Liver (tissue), 9 donors: ENCODE data around the gene KATNAL2. TPM values are rescaled to one million over a fixed set of nuclear protein-coding genes. Genes with fewer than 3 reads are reported as not detected.

Source experiments
- DNase-seq: peaks from one replicate; pipeline ENCODE4 v3.0.0-alpha.2; 2017; ENCODE audit warnings: low spot score
- H3K27ac ChIP-seq, 2 donors: one replicate each; pipeline ENCODE4 v1.7.0; 2013; ENCODE audit warnings: inconsistent platforms in 2 of 2, low read length in 2 of 2, control low read depth in 1 of 2, low read depth in 1 of 2, mild to moderate bottlenecking in 1 of 2
- H3K27me3 ChIP-seq, 4 donors: one replicate each; pipeline versions ENCODE4 v1.6.1 to v1.7.0; 2013; ENCODE audit warnings: low read length in 3 of 4, inconsistent platforms in 1 of 4, mild to moderate bottlenecking in 1 of 4, moderate library complexity in 1 of 4; ENCODE audit not compliant: control insufficient read depth in 4 of 4, insufficient read depth in 4 of 4
- H3K36me3 ChIP-seq, 4 donors: one replicate each; pipeline versions ENCODE4 v1.6.1 to v1.7.0; 2013; ENCODE audit warnings: low read length in 3 of 4, mild to moderate bottlenecking in 3 of 4, low read depth in 1 of 4, moderate library complexity in 1 of 4; ENCODE audit not compliant: control insufficient read depth in 4 of 4, insufficient read depth in 3 of 4
- H3K4me1 ChIP-seq, 4 donors: one replicate each; pipeline versions ENCODE4 v1.6.1 to v1.7.0; 2013; ENCODE audit warnings: low read length in 3 of 4, mild to moderate bottlenecking in 3 of 4, moderate library complexity in 1 of 4; ENCODE audit not compliant: control insufficient read depth in 4 of 4, insufficient read depth in 4 of 4
- H3K4me3 ChIP-seq, 3 donors: one replicate each; pipeline versions ENCODE4 v1.6.1 to v1.7.0; 2013; ENCODE audit warnings: low read length in 3 of 3, control low read depth in 1 of 3, low read depth in 1 of 3, mild to moderate bottlenecking in 1 of 3
- H3K9ac ChIP-seq, 2 donors: one replicate each; pipeline ENCODE4 v1.7.0; 2013; ENCODE audit warnings: low read length in 2 of 2, mild to moderate bottlenecking in 2 of 2, moderate library complexity in 2 of 2, control low read depth in 1 of 2, low read depth in 1 of 2
- H3K9me3 ChIP-seq, 4 donors: one replicate each; pipeline versions ENCODE4 v1.6.1 to v1.7.0; 2013; ENCODE audit warnings: low read length in 3 of 4; ENCODE audit not compliant: control insufficient read depth in 4 of 4
- FOXA1 ChIP-seq: IDR thresholded peaks from 2 replicates; pipeline ENCODE4 v1.6.1; 2016; ENCODE audit warnings: antibody characterized with exemption
- FOXA2 ChIP-seq: IDR thresholded peaks from 2 replicates; pipeline ENCODE4 v1.6.1; 2016; ENCODE audit warnings: antibody characterized with exemption
- GABPA ChIP-seq, 2 donors: IDR thresholded peaks in 1 of 2; conservative IDR thresholded peaks in 1 of 2; 2 replicates each; pipeline ENCODE4 v1.6.1; 2016; ENCODE audit warnings: antibody characterized with exemption in 2 of 2, mild to moderate bottlenecking in 1 of 2, moderate library complexity in 1 of 2
- HNF4A ChIP-seq, 2 donors: conservative IDR thresholded peaks; 2 replicates each; pipeline ENCODE4 v1.6.1; 2016; ENCODE audit warnings: antibody characterized with exemption in 2 of 2, mild to moderate bottlenecking in 2 of 2
- HNF4G ChIP-seq: IDR thresholded peaks from 2 replicates; pipeline ENCODE4 v1.6.1; 2016; ENCODE audit warnings: antibody characterized with exemption
- JUND ChIP-seq, 2 donors: IDR thresholded peaks; 2 replicates each; pipeline ENCODE4 v1.6.1; 2016; ENCODE audit warnings: antibody characterized with exemption in 2 of 2
- NR2F2 ChIP-seq: IDR thresholded peaks from 2 replicates; pipeline ENCODE4 v1.6.1; 2016; ENCODE audit warnings: antibody characterized with exemption
- RAD21 ChIP-seq, 2 donors: IDR thresholded peaks; 2 replicates each; pipeline ENCODE4 v1.6.1; 2016; ENCODE audit warnings: antibody characterized with exemption in 2 of 2, mild to moderate bottlenecking in 2 of 2
- REST ChIP-seq: IDR thresholded peaks from 2 replicates; pipeline ENCODE4 v1.6.1; 2016; ENCODE audit warnings: antibody characterized with exemption, mild to moderate bottlenecking
- RXRA ChIP-seq, 2 donors: IDR thresholded peaks; 2 replicates each; pipeline ENCODE4 v1.6.1; 2017 to 2018; ENCODE audit warnings: antibody characterized with exemption in 2 of 2, mild to moderate bottlenecking in 1 of 2
- SP1 ChIP-seq: IDR thresholded peaks from 2 replicates; pipeline ENCODE4 v1.6.1; 2018; ENCODE audit warnings: antibody characterized with exemption, mild to moderate bottlenecking
- TAF1 ChIP-seq: conservative IDR thresholded peaks from 2 replicates; pipeline ENCODE4 v1.6.1; 2016; ENCODE audit warnings: antibody characterized with exemption, mild to moderate bottlenecking
- YY1 ChIP-seq: IDR thresholded peaks from 2 replicates; pipeline ENCODE4 v1.6.1; 2016; ENCODE audit warnings: antibody characterized with exemption, mild to moderate bottlenecking
- WGBS: extraction: QIAGEN DNeasy Blood & Tissue Kit; methylation state at CpG from one replicate; pipeline ENCODE4 v1.1.7; 2013; 5-methylcytosine and 5-hydroxymethylcytosine counted together
- polyA plus RNA-seq, 2 donors: library from polyadenylated mRNA; stranded (reverse) in 1 of 2; unstranded in 1 of 2; fragments of 200-250 nt in 1 of 2; fragments of >200 nt in 1 of 2; fragmentation: Nextera tagmentation in 1 of 2; extraction: Ambion mirVana in 1 of 2; gene quantifications; one replicate each; pipeline versions ENCODE4 v1.2.1 to v1.2.3, GENCODE V29; 2013 to 2015
- total RNA-seq, 2 donors: library from RNA; depleted of rRNA; stranded (reverse); fragments of >200 nt; gene quantifications; one replicate each; pipeline ENCODE4 v1.2.3, GENCODE V29; 2014
- TF ChIP-seq, protein P1 (sequence below): IDR thresholded peaks from 2 replicates; pipeline ENCODE4 v1.6.1; 2016; ENCODE audit warnings: antibody characterized with exemption
- TF ChIP-seq, protein P2 (sequence below): IDR thresholded peaks from 2 replicates; pipeline ENCODE4 v1.6.1; 2016; ENCODE audit warnings: antibody characterized with exemption
- donor health status: healthy.
- donor health status: healthy.
- donor health status: healthy.
- donor health status: healthy.
- donor health status: healthy.

KATNAL2 gene
- total and polyA plus RNA-seq, 4 donors: 0.42 to 4.8 (median 1.5) TPM

GRCh38 chr18:46939337-46939963 lies 22.0 kb downstream of the KATNAL2 start:
- Histone ChIP-seq H3K27ac (no peak overlapping the region), H3K4me1 (no peaks in the 10 kb centered on the region), H3K4me3 (no peak overlapping the region), H3K9me3 (no peaks in the 10 kb centered on the region), H3K36me3 (no peaks in the 10 kb centered on the region), H3K9ac (no peak overlapping the region), H3K27me3 (no peaks in the 10 kb centered on the region)
- 94% methylated on average over 1 of the region's 1 CpG for WGBS
- TF ChIP-seq RAD21 (IDR thresholded peaks at IDR 0.05) (no peak), GABPA (IDR thresholded peaks at IDR 0.05 in 1 of 2, conservative IDR thresholded peaks at IDR 0.05 in 1 of 2) (no peak), FOXA1 (no peak), RXRA (IDR thresholded peaks at IDR 0.05) (no peak), REST (no peak), HNF4G (no peak), JUND (IDR thresholded peaks at IDR 0.05) (no peak), NR2F2 (no peak), TAF1 (no peak), YY1 (no peak), HNF4A (conservative IDR thresholded peaks at IDR 0.05) (no peak)
- TF ChIP-seq, protein P1, sequence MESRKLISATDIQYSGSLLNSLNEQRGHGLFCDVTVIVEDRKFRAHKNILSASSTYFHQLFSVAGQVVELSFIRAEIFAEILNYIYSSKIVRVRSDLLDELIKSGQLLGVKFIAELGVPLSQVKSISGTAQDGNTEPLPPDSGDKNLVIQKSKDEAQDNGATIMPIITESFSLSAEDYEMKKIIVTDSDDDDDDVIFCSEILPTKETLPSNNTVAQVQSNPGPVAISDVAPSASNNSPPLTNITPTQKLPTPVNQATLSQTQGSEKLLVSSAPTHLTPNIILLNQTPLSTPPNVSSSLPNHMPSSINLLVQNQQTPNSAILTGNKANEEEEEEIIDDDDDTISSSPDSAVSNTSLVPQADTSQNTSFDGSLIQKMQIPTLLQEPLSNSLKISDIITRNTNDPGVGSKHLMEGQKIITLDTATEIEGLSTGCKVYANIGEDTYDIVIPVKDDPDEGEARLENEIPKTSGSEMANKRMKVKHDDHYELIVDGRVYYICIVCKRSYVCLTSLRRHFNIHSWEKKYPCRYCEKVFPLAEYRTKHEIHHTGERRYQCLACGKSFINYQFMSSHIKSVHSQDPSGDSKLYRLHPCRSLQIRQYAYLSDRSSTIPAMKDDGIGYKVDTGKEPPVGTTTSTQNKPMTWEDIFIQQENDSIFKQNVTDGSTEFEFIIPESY: no peak
- TF ChIP-seq, protein P2, sequence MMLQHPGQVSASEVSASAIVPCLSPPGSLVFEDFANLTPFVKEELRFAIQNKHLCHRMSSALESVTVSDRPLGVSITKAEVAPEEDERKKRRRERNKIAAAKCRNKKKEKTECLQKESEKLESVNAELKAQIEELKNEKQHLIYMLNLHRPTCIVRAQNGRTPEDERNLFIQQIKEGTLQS: no peak
- DNase-seq: no peak

DNA sequence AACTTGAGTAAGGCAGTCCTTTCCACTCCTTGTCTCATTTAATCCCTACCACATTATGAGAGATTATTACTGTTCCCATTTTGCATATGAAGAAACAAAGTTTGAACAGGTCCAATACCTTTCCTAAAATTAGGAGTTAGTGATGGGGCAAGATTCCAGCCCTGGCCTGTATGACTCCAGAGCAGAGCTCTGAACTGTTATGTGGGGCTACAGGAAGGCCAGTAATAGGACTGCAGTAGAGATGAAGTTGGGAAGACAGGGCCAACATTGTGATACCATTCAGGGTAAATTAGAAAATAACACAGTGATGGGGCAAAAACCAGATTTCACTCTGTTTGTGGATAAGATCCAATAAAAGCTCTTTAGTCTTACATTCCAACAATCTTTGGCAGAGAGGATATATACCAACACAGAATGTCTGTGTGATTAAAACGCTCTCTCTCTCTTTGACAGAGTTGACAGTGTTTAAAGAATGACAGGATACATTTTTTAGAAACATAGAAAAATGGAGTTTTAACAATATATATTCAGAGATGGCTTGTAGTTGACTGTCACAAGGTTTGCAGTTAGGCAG lies 22.7 kb downstream of the KATNAL2 start:
- H3K4me1 ChIP-seq: no peaks in the 10 kb centered on the region
- WGBS: 93% methylated on average over 1 of the region's 1 CpG
- no peak overlapping the region for H3K27ac ChIP-seq
- no peak overlapping the region for H3K9ac ChIP-seq
- TF ChIP-seq RXRA (IDR thresholded peaks at IDR 0.05): no peak
- TF ChIP-seq FOXA1: no peak
- TF ChIP-seq YY1: no peak
- no peak for TF ChIP-seq FOXA2
- no peak for TF ChIP-seq RAD21 (IDR thresholded peaks at IDR 0.05)
- TF ChIP-seq REST: no peak
- TF ChIP-seq HNF4A (conservative IDR thresholded peaks at IDR 0.05): no peak
- TF ChIP-seq SP1: no peak
- no peak for TF ChIP-seq NR2F2
- TF ChIP-seq, protein P1: no peak
- no peaks in the 10 kb centered on the region for H3K36me3 ChIP-seq
- H3K27me3 ChIP-seq: no peaks in the 10 kb centered on the region
- no peaks in the 10 kb centered on the region for H3K9me3 ChIP-seq
- no peak for DNase-seq
- no peak overlapping the region for H3K4me3 ChIP-seq
